Gastroesophageal sphincter (tissue), 3 donors: Measurements from ENCODE around the gene USP31.

Experiments used
- EP300 ChIP-seq: sonication (generic); formaldehyde crosslinking; IDR thresholded peaks from one replicate; pipeline ENCODE4 v1.6.1; 2017; ENCODE audit warnings: antibody characterized with exemption, mild to moderate bottlenecking
- POLR2A ChIP-seq, 2 donors: fragments of 450-650 bp; IDR thresholded peaks; one replicate each; pipeline ENCODE4 v1.6.1; 2017; ENCODE audit warnings: antibody characterized with exemption in 2 of 2, mild to moderate bottlenecking in 2 of 2, moderate library complexity in 1 of 2
- TF ChIP-seq, protein P1 (sequence below), 4 experiments: fragments of 200-600 bp in 2 of 4; fragments of 450-650 bp in 2 of 4; sonication (generic) in 1 of 4; IDR thresholded peaks; one replicate each; pipeline ENCODE4 v1.5.1; 2017 to 2019; ENCODE audit warnings: antibody characterized with exemption in 4 of 4, mild to moderate bottlenecking in 2 of 4, moderate library complexity in 2 of 4

GRCh38 chr16:23152386-23153178, 3.3 kb upstream of the USP31 start:
- no peak for TF ChIP-seq EP300
- TF ChIP-seq POLR2A (IDR thresholded peaks at IDR 0.05) = no peak
- TF ChIP-seq, protein P1, sequence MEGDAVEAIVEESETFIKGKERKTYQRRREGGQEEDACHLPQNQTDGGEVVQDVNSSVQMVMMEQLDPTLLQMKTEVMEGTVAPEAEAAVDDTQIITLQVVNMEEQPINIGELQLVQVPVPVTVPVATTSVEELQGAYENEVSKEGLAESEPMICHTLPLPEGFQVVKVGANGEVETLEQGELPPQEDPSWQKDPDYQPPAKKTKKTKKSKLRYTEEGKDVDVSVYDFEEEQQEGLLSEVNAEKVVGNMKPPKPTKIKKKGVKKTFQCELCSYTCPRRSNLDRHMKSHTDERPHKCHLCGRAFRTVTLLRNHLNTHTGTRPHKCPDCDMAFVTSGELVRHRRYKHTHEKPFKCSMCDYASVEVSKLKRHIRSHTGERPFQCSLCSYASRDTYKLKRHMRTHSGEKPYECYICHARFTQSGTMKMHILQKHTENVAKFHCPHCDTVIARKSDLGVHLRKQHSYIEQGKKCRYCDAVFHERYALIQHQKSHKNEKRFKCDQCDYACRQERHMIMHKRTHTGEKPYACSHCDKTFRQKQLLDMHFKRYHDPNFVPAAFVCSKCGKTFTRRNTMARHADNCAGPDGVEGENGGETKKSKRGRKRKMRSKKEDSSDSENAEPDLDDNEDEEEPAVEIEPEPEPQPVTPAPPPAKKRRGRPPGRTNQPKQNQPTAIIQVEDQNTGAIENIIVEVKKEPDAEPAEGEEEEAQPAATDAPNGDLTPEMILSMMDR (IDR thresholded peaks at IDR 0.05) = no peak
